ENCODE data around the gene SLC9A3.
A peak's percentile ranks its signal among the peaks of the same experiment; 100 is the strongest.

SLC9A3 gene

GRCh38 chr5:438481-438981 lies 85.7 kb downstream of the SLC9A3 start:
- no peak for DNase-seq

GRCh38 chr5:437281-437771 lies 86.9 kb downstream of the SLC9A3 start:
- DNase-seq, result no peak

- DNase-seq, result no peak
These were observed 87.6 kb downstream of the SLC9A3 start for GRCh38 chr5:436641-436975.

- DNase-seq, result no peak
These were observed 88.1 kb downstream of the SLC9A3 start for GRCh38 chr5:435961-436640.

- no peak for DNase-seq
These were observed 89.0 kb downstream of the SLC9A3 start for GRCh38 chr5:435156-435790.

GRCh38 chr5:434443-435146 lies 89.7 kb downstream of the SLC9A3 start:
- DNase-seq, result no peak

GRCh38 chr5:433836-434235 lies 90.4 kb downstream of the SLC9A3 start:
- DNase-seq, result no peak

- no peak for DNase-seq
These were observed 91.1 kb downstream of the SLC9A3 start for GRCh38 chr5:432928-433791.

- DNase-seq, result no peak
These were observed 91.9 kb downstream of the SLC9A3 start for GRCh38 chr5:432201-432927.

- no peak for DNase-seq
These were observed 92.6 kb downstream of the SLC9A3 start for GRCh38 chr5:431711-432050.

GRCh38 chr5:431001-431710 lies 93.1 kb downstream of the SLC9A3 start:
- peak; percentile 22 for DNase-seq

- DNase-seq, result no peak
These were observed 93.9 kb downstream of the SLC9A3 start for GRCh38 chr5:430214-430925.

GRCh38 chr5:429453-430188 lies 94.6 kb downstream of the SLC9A3 start:
- no peak for DNase-seq

GRCh38 chr5:428754-429452 lies 95.3 kb downstream of the SLC9A3 start:
- DNase-seq, result no peak

- DNase-seq, result no peak
These were observed 96.0 kb downstream of the SLC9A3 start for GRCh38 chr5:428219-428618.

GRCh38 chr5:427415-428087 lies 96.7 kb downstream of the SLC9A3 start:
- DNase-seq, result no peak

- DNase-seq, result no peak
These were observed 97.8 kb downstream of the SLC9A3 start for GRCh38 chr5:426392-426976.

- DNase-seq, result peak; percentile 11
These were observed 98.5 kb downstream of the SLC9A3 start for GRCh38 chr5:425714-426113.

Data from CD4-positive, alpha-beta T cell treated with Interleukin-21 for 1 hour (primary cell).